HepG2 (cell line): ENCODE results near the gene KHK. TPM values are rescaled to one million over a fixed set of nuclear protein-coding genes. Genes with fewer than 3 reads are reported as not detected.
A peak's percentile ranks its signal among the peaks of the same experiment; 100 is the strongest.

ENCODE experiments used
- CREBL2 ChIP-seq: sonication (generic); formaldehyde crosslinking; IDR thresholded peaks from 2 replicates; pipeline ENCODE4 v1.8.1; 2023; ENCODE audit warnings: missing genetic modification reagents, mild to moderate bottlenecking, borderline replicate concordance
- IKZF4 ChIP-seq: sonication (generic); formaldehyde crosslinking; IDR thresholded peaks from 2 replicates; pipeline ENCODE4 v1.5.1; 2020; ENCODE audit warnings: borderline replicate concordance, mild to moderate bottlenecking, low read depth, missing genetic modification reagents; ENCODE audit errors: not compliant biosample characterization
- IRF9 ChIP-seq: sonication (generic); formaldehyde crosslinking; IDR thresholded peaks from 2 replicates; pipeline ENCODE4 v1.8.0; 2022; ENCODE audit warnings: missing genetic modification reagents, mild to moderate bottlenecking, borderline replicate concordance
- NR2F2 ChIP-seq: IDR thresholded peaks from 2 replicates; pipeline ENCODE4 v1.6.1; 2012; ENCODE audit warnings: low read depth, inconsistent platforms, borderline replicate concordance
- RNF2 ChIP-seq: fragments of 450-650 bp; conservative IDR thresholded peaks from 2 replicates; pipeline ENCODE4 v1.6.1; 2016; ENCODE audit warnings: low read depth
- SETDB1 ChIP-seq: sonication (generic); formaldehyde crosslinking; IDR thresholded peaks from 2 replicates; pipeline ENCODE4 v1.5.1; 2020; ENCODE audit warnings: missing genetic modification reagents, mild to moderate bottlenecking, borderline replicate concordance
- TBX2 ChIP-seq: sonication (generic); formaldehyde crosslinking; IDR thresholded peaks from 2 replicates; pipeline ENCODE4 v1.5.0; 2020; ENCODE audit warnings: missing genetic modification reagents, mild to moderate bottlenecking, borderline replicate concordance
- TCF7L2 ChIP-seq: IDR thresholded peaks from 2 replicates; pipeline ENCODE4 v1.6.1; 2011; ENCODE audit warnings: mild to moderate bottlenecking, low read depth, low read length, moderate library complexity
- TFDP2 ChIP-seq: sonication (generic); formaldehyde crosslinking; IDR thresholded peaks from 2 replicates; pipeline ENCODE4 v1.4.0; 2020; ENCODE audit warnings: missing genetic modification reagents
- THAP9 ChIP-seq: sonication (generic); formaldehyde crosslinking; IDR thresholded peaks from 2 replicates; pipeline ENCODE4; 2020; ENCODE audit warnings: missing genetic modification reagents, mild to moderate bottlenecking, borderline replicate concordance
- TP53 ChIP-seq: sonication (generic); formaldehyde crosslinking; conservative IDR thresholded peaks from 2 replicates; pipeline ENCODE4 v1.4.0; 2020; ENCODE audit warnings: missing genetic modification reagents
- ZNF563 ChIP-seq: sonication (generic); formaldehyde crosslinking; IDR thresholded peaks from 2 replicates; pipeline ENCODE4 v1.8.0; 2022; ENCODE audit warnings: mild to moderate bottlenecking, moderate library complexity, missing genetic modification reagents
- ZNF569 ChIP-seq: sonication (generic); formaldehyde crosslinking; IDR thresholded peaks from 2 replicates; pipeline ENCODE4 v1.5.0; 2020; ENCODE audit warnings: mild to moderate bottlenecking, missing genetic modification reagents, moderate library complexity, borderline replicate concordance
- ZNF598 ChIP-seq: sonication (generic); formaldehyde crosslinking; IDR thresholded peaks from 2 replicates; pipeline ENCODE4 v1.5.1; 2020; ENCODE audit warnings: mild to moderate bottlenecking, missing genetic modification reagents, borderline replicate concordance
- ZNF609 ChIP-seq: sonication (generic); formaldehyde crosslinking; IDR thresholded peaks from 2 replicates; pipeline ENCODE4 v1.4.0; 2020; ENCODE audit warnings: mild to moderate bottlenecking, missing genetic modification reagents, borderline replicate concordance
- ZNF709 ChIP-seq: sonication (generic); formaldehyde crosslinking; IDR thresholded peaks from 2 replicates; pipeline ENCODE4 v1.5.0; 2020; ENCODE audit warnings: mild to moderate bottlenecking, missing genetic modification reagents
- polyA plus RNA-seq, 8 experiments: library from polyadenylated mRNA; depleted of rRNA in 3 of 8; stranded (reverse) in 7 of 8; unstranded in 1 of 8; fragments of >200 nt; fragmentation: Illumina TruSeq in 4 of 8; extraction: Trizol in 4 of 8; gene quantifications; 2 replicates each; pipeline versions ENCODE4 v1.2.1 to v1.2.3, GENCODE V29; 2011 to 2016; ENCODE audit warnings: low read depth in 4 of 8, missing spikeins in 1 of 8, mixed read lengths in 1 of 8; ENCODE audit not compliant: insufficient read depth in 1 of 8
- total RNA-seq, 5 experiments: library from RNA; depleted of rRNA; stranded (reverse); fragments of >200 nt; fragmentation: Illumina TruSeq; extraction: Trizol; gene quantifications; 2 replicates each; pipeline ENCODE4 v1.2.3, GENCODE V29; 2016; ENCODE audit warnings: low read depth in 1 of 5

The KHK gene
- total and polyA plus RNA-seq, 2 of the 13 experiments (the other 11 are each of a cell fraction or from before 2014, with no cell fraction given): 40.9 to 99.2 TPM

GRCh38 chr2:27086724-27087593, at the start of gene KHK (continued):
- TF ChIP-seq ZNF569 (CRISPR knock-in tag): 0 out of 2 replicates have a peak, but pooled peaks have one; percentile 46
- peak; percentile 53; the same call in 1 of the 2 replicates for TF ChIP-seq NR2F2
- TF ChIP-seq ZNF563 (CRISPR knock-in tag): no peak
- TF ChIP-seq TBX2 (CRISPR knock-in tag): 0 out of 2 replicates have a peak, but pooled peaks have one; percentile 62
- no peak for TF ChIP-seq CREBL2
- peak; percentile 7 for TF ChIP-seq IKZF4
- TF ChIP-seq SETDB1: no peak
- TF ChIP-seq ZNF709: peak; percentile 21; the same call in 1 of the 2 replicates
- TF ChIP-seq TFDP2 (CRISPR knock-in tag): peak; percentile 10; the same call in 1 of the 2 replicates
- TF ChIP-seq ZNF609 (CRISPR knock-in tag): peak; percentile 28; the same call in 1 of the 2 replicates
- TF ChIP-seq THAP9 (CRISPR knock-in tag): peak; percentile 59; the same call in 1 of the 2 replicates
- no peak for TF ChIP-seq TCF7L2
- TF ChIP-seq TP53 (CRISPR knock-in tag): no peak
- peak; percentile 57; the same call in 1 of the 2 replicates for TF ChIP-seq IRF9 (CRISPR knock-in tag)
- no peak; the same call in 1 of the 2 replicates for TF ChIP-seq ZNF598 (CRISPR knock-in tag)
- no peak for TF ChIP-seq RNF2
